NCI-H2107 treated with DMSO at 0.1 percent for 48 hours (cell line): ENCODE data around the gene STXBP6.

Experiments
- DNase-seq: peaks from one replicate; lab custom pipeline; 2025; ENCODE audit not compliant: unreplicated experiment; lab: John Stamatoyannopoulos, UW

The STXBP6 gene

DNA sequence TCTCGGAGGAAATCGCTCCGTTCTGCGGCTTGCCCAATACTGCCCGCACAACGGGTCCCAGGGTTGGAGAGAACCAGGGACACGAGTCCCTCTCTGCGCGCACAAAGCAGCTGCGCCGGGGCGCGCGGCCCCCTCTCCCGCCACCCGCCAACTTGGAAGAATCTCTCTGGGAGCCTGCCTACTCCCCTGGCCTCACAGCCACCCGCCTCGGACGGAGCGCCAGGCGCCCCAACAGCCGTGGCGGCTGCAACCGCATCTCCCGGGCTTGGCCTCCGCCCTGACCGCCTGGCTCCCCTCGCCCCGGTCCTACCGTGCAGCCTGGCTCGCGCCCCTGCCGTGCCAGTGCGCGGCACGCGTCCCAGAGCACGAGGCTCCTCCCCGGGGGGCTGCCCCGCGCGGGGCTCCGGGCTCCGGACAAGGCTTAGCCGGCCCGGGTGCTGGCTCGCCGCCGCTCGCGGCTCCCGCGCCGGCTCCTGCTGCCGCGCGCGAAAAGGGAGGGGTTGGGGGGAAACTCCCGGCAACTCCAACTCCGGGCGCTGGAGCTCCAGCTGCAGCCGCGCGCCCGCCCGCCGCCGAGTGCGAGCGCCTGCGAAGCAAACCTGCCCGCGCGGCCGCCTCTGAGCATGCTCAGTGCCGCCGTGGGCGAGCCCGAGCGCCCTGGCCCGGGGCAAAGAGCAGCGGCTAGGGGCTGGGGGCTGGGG lies at the start of gene STXBP6:
Gene STXBP6 (minus strand): TSS at position 580 of the 701 bp plus-strand sequence. CDS start 75,329 bp downstream, outside the sequence.
- peak; percentile 38 for DNase-seq

DNA sequence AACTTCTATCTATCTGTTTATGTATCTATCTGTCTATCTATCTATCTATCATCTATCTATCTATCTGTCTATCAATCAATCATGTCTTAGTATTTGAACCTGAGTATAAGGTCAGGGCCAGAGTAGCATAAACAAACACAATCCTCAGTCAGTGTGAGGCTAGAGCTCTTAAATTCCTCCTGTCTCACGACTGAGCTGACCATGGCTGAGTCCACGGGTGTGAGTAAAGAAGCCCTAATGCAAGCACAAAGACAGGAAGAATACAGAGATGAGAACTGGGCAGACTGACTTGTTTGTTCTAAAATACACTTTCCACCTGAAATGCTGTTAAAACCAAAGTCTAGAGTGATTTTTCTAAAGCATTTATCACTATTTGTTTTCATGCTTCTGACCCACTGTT lies 47.2 kb upstream of the STXBP6 start:
- no peak for DNase-seq

DNA sequence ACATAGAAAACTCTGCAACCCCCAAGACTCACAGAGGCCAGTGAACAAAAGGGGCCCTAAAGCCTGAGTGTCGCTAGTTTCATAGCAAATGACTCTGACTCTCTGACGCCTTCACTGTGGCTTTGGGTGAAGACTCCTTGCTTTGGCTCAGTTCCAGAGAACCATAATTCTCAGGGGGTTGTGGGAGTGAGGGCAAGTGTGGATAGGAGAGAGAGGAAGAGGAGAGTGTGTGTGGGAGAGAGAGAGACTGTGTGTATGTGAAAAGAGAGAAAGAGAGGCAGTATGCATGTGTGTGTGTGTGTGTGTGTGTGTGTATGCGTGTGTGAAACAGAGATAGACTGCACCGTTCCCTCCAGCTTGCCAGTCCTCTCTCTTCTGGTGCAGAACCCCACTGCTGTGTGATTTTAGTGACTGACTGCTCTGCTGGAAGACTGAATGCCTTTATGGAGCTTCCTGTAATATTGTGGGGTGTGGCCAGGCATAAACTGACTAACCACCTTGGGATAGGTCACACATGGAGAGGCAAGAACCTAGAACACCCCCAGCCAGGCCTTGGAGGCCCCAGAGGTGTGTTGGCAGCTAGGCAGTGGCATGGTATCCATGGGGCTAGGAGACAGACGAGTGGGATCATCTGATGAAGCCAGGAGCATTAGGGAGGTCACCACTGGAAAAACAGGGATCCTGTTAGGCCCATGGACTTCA lies 45.9 kb upstream of the STXBP6 start:
- DNase-seq: no peak

DNA sequence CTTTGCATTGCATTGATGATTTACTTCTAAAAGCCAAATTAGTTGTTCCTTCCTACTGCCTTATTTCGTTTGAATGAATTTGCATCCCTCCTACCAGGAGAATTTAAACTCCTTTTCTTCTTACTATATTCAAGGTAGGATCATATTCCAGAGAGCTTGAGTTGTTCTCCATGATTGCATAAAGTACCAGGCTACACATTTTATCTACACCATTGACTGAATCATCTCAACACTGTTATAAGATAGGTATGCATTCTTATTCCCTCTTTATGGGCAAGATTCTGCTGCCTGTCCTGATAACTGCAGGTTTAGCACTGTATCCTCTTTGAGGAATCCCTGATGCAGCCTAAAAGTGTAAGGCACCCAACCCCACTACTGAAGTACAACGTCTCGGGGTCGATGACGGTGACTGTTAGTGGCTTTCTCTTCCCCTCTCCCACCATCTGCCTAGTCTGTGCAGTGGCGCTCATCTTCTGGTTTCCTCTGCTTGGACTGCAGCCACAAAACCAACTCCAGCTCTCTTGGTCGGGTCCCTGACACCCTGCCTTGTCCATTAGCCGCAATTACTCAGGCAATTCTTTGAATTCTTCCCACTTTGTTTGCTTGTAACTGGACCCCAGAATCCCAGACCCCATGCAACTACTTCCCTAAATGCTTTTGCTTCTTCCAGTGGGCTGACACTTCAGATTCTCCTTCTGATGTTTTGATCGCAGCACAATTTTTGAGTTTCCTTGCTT lies 44.4 kb upstream of the STXBP6 start:
- no peak for DNase-seq

DNA sequence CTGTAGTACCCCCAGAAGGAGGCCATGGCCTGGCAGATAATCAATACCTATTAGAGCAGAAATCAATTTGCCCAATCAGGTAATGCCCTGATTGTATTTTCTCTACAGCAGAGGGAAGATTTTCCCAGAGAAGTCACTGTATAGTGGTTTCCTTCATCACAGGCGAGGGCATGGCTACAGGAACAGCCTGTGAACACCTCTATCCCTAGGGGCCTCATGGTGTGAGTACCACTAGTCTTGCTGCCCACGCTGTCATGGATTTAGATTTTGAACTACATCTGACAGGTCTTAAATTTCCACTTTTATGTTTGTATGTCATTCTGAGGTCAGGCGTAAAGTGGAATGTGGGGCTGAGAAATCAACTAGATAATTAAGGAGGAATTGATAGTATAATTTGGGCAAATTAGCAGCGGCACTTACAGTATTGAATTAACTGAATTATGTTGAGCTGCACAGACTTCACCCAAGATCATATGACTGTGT lies 42.4 kb upstream of the STXBP6 start:
- peak; percentile 75 for DNase-seq

DNA sequence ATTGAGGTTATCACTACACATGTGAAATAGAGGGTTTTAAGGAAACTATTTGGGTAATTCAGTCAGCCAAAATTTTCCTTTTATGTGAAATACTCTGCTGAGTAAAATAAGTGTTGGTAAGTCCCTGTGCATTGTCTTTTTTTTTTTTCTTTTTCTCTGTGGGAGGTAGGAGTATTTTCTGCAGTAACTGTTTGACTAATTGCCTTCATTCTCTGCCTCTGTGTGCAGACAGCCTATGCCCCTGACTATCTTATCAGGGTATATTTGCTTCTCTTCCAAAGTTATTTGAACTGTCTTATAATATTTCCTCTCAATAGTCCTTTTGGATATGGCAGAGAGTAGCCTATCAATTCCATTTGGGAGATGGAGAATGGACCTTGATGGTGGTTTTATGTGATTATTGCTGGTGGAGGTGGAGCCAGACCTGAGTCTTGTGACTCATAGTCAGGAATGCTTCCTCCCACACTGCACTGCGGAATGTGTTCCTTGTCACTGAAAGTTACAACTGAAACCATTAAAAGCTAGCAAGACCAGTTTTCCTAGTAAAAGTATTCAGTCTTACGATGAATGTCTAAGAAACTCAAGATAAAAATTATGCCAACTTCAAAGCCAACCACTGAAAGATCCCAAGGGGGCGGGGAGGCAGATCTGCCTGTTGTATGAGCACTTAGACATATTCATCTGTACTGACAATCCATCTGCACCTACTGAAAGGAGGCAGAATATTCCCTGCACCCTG lies 40.9 kb upstream of the STXBP6 start:
- no peak for DNase-seq

DNA sequence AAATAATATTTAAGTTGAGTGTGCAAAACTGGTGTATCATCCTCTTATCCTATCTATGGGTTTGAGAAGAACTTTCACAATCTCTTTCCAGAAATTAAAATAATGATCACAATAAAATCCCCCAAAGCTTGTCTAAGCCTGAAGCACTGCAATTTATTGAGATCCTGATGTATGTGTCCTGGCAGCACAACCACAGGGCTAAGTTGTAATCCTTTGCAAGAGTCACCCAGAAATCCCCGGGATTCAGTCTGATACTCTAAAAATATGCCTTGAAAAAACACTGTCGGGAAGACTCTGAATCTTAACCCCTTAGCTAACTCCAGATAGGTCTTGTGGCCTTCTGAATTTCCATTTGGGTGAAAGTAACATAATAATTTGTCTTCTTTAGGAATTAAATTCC lies 40.3 kb upstream of the STXBP6 start:
- DNase-seq: no peak

DNA sequence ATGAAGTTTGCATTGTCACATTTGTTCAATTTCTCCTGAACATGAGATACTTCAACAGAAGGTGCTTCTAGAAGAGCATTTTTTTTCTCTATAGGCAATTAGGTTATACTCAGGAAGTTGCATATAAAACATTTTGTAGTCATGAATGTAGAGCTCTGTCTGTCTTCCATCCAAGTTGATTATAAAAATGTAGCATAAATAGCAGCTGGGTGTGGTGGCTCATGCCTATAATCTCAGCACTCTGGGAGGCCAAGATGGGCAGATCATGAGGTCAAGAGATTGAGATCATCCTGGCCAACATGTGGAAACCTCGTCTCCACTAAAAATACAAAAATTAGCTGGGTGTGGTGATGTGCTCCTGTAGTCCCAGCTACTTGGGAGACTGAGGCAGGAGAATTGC lies 39.5 kb upstream of the STXBP6 start:
- DNase-seq: no peak

DNA sequence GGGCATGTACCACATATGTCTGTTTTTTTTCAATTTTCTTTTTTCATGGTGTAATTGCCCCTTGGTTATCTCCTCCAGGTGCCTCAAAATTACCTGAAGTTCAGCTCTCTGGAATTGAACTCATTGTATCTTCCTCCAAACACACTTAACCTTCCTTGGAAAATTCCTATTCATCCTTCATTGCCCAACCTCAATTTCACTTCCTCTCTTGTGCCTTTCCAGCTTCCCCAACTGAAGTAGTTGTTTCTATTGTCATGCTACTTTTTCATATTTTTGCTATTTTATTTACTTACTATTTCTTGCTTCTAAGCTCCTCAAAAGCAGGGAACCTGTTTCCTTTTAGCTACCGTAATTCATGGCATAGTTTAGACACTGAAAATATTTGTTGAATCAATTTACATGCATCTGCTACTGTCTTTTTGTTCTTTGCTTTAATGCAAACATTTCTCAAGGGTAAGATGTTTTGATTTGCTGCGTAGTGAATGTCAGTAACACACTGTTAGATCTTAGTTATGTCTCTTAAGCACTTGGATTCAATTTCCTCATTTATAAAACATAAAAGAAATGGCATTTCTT lies 37.0 kb upstream of the STXBP6 start:
- DNase-seq: no peak

DNA sequence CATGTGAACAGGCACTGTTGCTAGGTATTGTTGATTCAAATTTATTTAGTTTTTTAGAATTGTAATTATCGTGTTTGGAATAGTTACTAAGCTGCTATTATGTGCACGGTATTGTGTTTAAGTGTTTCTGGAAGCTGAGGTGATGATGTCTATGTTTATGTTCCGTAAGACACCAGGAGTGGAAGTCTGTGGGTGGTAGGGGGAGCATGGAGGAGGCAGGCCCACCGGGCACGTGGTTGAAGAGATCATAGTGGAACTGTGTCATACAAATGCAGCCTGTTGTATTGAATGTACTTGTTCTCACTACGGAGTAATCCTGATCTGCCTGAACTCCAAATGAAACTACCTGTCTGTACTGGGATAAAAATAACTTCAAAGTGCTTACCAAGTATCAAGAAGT lies 36.1 kb upstream of the STXBP6 start:
- no peak for DNase-seq

DNA sequence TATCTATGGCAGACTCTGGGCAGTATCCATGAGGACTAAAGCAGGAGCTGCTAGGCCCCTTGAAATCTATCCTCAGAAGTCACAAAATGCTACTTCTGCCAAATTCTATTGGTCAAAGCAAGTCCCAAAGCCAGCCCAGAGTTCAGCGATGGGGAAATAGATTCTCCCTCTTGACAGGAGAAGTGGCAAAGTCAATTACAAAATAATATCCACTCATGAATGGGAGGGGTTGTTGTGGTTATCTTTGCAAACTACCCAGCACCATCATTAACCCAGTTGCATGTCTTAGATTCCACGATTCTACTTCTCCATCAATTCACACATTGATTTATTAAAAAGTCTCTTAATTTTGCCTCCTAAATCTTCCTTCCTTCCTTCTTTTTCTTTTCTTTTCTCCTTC lies 30.7 kb upstream of the STXBP6 start:
- DNase-seq: no peak

DNA sequence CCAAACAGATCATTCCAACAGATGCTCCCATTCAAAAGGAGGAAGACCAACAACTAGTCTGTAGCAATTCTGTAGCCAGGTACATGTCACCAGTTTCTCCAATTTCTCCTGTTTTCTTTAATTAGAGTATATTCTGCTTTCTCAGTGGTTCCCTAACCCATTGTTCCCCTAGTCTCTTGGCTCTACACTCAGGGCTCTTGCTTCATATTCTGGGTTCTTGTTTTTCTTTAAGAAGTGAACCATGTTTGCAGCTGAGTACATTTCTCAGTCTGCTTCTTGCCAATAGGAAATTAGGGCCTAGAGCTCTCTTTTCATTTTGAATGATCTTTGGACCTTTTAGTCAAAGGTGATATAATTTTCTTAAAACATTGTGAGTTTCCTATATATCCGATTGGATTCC lies 29.4 kb upstream of the STXBP6 start:
- DNase-seq: no peak

DNA sequence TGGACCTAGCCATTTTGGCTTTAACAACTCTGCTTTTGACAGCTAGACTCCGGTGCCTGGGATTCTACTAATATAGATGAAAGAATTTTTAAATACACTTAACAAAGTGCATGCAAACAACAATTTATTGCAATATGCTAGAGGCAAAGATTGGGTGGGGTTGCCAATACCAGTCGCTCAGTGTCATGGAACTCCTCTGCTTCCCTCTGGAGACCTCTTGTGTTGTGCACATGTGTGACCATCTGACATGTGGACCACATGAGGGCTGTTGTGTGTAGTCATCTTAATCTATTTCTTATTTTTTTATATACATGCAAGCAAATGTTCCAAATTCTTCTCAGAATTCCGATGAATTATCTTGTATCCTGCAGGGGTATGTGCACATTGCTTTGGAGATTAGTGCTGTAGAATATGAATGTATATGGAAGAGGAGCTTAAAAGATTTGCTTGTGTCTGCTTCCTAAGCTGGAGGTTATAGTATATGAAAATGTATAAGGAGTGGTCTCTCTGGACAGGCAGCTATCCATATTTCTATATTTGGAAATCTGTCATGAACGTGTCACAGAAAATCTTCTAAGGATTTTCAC lies 24.2 kb upstream of the STXBP6 start:
- DNase-seq: no peak

DNA sequence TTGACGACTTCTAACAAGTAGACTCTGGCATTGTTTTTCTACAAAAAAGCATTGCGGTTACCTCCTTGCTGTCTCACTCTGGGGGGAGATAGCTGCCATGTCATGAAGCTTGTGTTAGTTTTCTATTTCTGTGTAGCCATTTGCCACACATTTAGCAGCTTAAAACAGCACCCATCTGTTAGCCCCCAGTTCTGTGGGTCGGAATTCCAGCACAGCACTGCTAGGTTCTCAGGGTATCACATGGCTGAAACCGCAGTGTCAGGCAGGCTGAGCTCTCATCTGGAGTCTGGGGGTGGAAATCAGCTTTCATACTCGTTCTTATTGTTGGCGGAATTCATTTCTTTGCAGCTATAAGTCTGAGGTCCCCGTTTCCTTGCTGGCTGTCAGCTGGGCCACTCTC lies 19.9 kb upstream of the STXBP6 start:
- DNase-seq: no peak

DNA sequence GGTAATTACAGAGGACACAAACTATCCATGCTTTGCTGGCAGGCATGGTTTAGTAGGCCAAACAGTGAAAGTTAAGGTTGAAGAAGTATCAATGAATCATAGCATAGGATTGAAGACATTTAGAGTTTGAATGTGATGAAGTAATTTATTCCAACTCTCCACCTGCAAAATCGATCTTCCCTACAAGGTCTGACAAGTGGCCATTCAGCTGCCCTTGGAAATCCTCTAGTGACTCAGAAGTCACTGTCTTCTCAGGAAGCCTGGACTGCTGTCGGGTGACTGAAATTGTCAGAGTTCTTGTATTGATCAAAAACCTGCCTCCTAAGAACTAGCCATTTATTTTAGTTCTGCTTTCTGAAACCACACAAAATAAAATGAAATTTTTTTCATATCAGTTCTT lies 17.7 kb upstream of the STXBP6 start:
- DNase-seq: no peak

DNA sequence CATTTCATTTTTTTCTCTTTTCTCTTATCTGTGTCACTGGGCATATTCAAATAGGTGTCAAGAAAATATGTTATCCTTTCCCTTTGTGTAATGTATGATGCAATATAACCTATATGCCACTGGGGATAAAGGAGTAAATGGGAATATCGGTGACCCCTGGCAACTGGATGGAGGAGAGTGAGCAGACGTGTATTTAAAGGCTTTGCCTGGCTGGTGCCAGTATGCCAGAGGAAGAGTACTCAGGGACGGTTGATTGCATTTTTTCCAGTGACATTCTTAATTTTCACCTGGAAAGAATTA lies 12.0 kb upstream of the STXBP6 start:
- no peak for DNase-seq

DNA sequence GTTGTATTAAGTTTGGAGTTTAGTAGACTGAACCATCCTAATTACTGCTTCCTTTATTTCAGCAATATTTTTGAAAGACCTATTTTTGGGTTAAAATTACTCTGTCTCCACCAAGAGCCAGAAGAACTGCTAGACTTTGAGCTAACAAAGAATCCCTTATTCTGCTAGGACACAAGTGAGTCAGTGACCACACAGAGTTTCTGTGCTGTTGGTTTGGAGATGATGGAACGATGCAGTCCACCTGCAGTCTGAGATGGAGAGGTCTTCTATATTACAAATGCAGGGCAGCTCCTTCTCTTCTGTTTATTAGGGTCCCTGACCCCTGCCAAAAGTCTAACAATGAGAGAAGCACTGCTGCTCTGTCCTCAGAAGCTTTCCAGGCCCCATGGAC lies 6.7 kb upstream of the STXBP6 start:
- DNase-seq: no peak

DNA sequence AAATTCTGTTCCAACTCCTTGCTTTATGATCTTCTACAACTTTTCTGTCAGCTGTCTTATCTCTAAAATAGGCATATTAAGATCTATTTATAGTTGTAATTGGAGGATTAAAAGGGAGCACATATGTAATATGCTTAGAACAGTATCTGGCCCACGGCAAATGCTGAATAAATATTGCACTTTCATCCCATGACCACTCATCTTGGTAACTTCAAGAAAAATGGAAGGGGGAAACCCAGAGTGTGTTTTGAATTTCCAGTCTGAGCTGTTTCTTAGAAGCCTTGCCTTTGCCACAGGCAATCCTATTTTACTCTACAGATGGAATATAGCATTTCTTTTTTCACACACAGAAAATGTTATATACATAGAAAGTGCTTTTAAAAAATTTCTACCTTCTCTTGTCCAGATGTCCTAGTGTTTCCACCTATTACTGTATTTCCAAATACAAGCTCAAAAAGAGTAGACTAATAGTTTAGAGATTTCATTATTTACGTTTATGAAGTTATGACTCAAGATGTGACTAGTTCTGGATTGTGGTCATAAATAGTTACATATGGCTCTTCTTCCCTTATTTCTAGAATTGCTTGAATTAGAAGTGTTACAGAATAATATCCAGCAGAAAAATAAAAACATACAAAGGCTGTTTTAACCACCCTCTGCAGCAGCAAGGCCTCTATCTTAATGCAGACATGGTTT lies 6.2 kb upstream of the STXBP6 start:
- DNase-seq: no peak

DNA sequence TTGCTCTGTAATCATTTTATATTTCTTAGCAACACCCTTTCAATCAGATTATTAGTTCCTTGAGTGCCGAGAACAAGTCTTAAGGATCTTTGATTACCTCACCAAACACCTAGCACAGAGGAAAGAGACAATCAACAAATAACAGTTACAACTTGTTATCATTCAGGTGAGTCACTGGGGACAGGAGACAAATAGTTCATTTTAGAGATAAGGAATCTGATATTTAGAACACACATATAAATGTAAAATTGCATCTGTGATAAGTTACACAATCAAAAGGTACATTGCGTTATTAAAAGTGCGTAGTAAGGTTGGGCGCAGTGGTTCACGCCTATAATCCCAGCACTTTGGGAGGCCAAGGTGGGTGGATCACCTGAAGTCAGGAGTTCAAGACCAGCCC lies 5.1 kb upstream of the STXBP6 start:
- no peak for DNase-seq

DNA sequence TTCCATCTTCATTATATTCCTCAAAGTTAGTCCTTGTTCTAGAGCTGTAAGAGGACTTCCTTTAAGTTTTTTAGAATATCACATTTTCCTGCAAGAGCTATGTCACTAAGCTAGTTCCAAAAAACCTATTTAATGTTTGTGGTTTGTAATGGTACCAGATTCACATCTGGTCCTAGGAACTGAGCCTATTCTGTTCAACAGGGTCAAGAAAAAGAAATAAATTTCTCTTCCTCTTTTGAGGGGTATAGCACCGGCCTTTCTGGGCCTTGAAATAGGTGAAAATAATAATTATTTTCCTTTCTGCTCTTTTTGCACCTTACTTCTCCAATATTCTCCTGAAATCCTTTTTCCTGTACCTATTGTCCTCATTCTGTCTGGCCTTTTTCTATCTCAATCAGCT lies 3.6 kb upstream of the STXBP6 start:
- DNase-seq: no peak
